OCI-LY3 (cell line): Measurements from ENCODE around the gene SOX5.

Source experiments
- CTCF ChIP-seq: fragments of 200-600, 300-600 bp; sonication (generic); IDR thresholded peaks from 2 replicates; pipeline ENCODE4 v1.5.1; 2014; ENCODE audit warnings: antibody characterized with exemption, low read length, low read depth
- EZH2phosphoT487 ChIP-seq: fragments of 200-600 bp; shearing (Covaris generic); IDR thresholded peaks from 2 replicates; pipeline ENCODE4 v1.6.1; 2018; ENCODE audit warnings: antibody characterized with exemption, mixed run types, low read depth

- TF ChIP-seq CTCF = no peak
- no peak for TF ChIP-seq EZH2phosphoT487
Measured at GRCh38 chr12:23742574-23742973, 206.9 kb downstream of the SOX5 start.
